ENCODE results near the gene CRK.
"Not testable (repeated sequence)": the region's sequence is repeated elsewhere in the genome, so short reads cannot be mapped to it uniquely, and the experiment has no call there.

The CRK gene

DNA sequence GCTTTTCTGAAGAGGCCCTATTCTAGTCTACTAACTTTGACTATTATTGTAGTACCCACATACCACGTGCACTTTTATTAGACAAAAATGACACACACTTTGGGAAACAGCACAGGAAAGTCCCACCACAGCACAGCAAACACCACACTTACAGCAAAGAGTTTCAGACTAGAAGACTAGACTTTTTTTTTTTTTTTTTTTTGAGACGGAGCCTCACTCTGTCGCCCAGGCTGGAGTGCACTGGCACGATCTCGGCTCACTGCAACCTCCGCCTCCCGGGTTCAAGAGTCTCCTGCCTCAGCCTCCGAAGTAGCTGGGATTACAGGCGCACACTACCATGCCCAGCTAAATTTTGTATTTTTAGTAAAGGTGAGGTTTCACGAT is 76.1 kb downstream of the CRK start:
- no peak for DNase-seq

- no peak for DNase-seq
These were observed 76.7 kb downstream of the CRK start for GRCh38 chr17:1379208-1379929.

GRCh38 chr17:1378476-1378860 is 77.6 kb downstream of the CRK start:
- not testable (repeated sequence) for DNase-seq

- no peak for DNase-seq
These were observed 78.7 kb downstream of the CRK start for GRCh38 chr17:1377334-1377733.

- DNase-seq, result no peak
These were observed 80.0 kb downstream of the CRK start for GRCh38 chr17:1376061-1376460.

GRCh38 chr17:1375615-1376014 is 80.4 kb downstream of the CRK start:
- DNase-seq, result no peak

DNA sequence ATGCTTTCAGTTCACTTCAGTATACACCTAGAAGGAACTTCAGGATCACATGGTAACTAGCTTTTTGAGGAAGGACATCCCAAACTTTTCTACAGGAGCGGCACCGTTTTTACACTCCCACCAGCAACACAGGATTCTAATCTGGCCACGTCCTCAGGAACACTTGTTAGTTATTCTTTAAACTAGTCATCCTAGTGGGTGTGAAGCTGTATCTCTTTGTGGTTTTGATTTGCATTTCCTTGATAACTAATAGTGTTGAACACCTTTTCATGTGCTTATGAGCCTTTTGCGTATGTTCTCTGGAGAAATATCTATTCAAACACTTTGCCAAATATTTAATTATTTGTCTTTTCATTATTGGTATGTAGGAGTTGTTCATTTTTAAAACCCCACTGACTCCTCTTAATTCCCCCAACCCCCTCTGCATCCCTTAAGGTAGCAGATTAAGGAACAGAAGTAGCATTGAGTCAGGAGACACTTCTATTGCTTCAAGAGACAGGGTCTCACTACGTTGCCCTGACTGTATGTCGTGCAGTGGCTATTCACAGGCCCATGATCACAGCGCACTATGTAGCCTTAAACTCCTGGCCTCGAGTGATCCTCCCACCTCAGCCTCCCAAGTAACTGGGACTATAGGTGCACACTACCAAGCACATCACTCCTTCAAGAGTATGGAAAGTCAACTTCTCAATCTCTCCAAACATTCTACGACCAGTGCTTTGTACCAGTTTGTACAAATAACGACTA is 81.4 kb downstream of the CRK start:
- DNase-seq, result no peak

- DNase-seq, result no peak
These were observed 82.3 kb downstream of the CRK start for GRCh38 chr17:1373707-1374237.

DNA sequence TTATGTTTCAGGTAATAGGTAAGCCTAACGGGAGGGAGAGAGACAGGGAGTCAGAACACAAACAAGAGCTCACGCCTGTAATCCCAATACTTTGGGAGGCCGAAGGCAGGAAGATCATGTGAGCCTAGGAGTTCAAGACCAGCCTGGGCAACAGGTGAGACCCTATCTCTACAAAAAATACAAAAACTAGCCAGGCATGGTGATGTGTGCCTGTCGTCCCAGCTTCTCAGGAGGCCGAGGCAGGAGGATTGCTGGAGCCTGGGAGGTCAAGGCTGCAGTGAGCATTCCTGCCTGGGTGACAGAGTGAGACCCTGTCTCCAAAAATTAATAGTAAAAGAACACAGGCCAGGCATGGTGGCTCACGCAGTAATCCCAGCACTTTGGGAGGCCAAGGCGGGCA is 83.4 kb downstream of the CRK start:
- no peak for DNase-seq

- no peak for DNase-seq
These were observed 84.0 kb downstream of the CRK start for GRCh38 chr17:1371893-1372590.

Measured in bone marrow (tissue), 2 donors.